Spinal cord (tissue), 10 donors: ENCODE data around the gene PRLH. TPM values are rescaled to one million over a fixed set of nuclear protein-coding genes. Genes with fewer than 3 reads are reported as not detected.

Experiments
- DNase-seq, 6 donors: peaks; one replicate each; pipeline versions ENCODE4 v3.0.0 to v3.0.0-alpha.2; 2013 to 2015; ENCODE audit warnings: low spot score in 6 of 6, low read depth in 4 of 6
- H3K27ac ChIP-seq: one replicate; pipeline ENCODE4 v1.5.1; 2013; ENCODE audit warnings: low read depth, low read length, control low read depth
- H3K27me3 ChIP-seq: one replicate; pipeline ENCODE4 v1.6.1; 2013; ENCODE audit warnings: low read length; ENCODE audit not compliant: control insufficient read depth, insufficient read depth
- H3K36me3 ChIP-seq: one replicate; pipeline ENCODE4 v1.6.1; 2013; ENCODE audit warnings: low read length; ENCODE audit not compliant: control insufficient read depth, insufficient read depth
- H3K4me1 ChIP-seq: one replicate; pipeline ENCODE4 v1.6.1; 2013; ENCODE audit warnings: low read length; ENCODE audit not compliant: control insufficient read depth, insufficient read depth
- H3K4me3 ChIP-seq: one replicate; pipeline ENCODE4 v1.5.1; 2013; ENCODE audit warnings: low read depth, low read length, control low read depth
- H3K9me3 ChIP-seq: one replicate; pipeline ENCODE4 v1.6.1; 2013; ENCODE audit warnings: low read length; ENCODE audit not compliant: control insufficient read depth, insufficient read depth
- WGBS: methylation state at CpG from one replicate; pipeline ENCODE4 v1.1.5; 2013; ENCODE audit warnings: missing lambda C conversion rate; ENCODE audit not compliant: insufficient coverage; 5-methylcytosine and 5-hydroxymethylcytosine counted together
- long read RNA-seq, 4 donors: transcript quantifications; one replicate each; lab custom pipeline, GENCODE V29; 2026
- polyA plus RNA-seq, 2 donors: library from polyadenylated mRNA; unstranded; fragments of 120-200 nt; gene quantifications; one replicate each; pipeline ENCODE4 v1.2.1, GENCODE V29; 2013; ENCODE audit not compliant: insufficient read length in 2 of 2
- total RNA-seq, 2 donors: library from RNA; depleted of rRNA in 1 of 2; stranded (reverse); fragments of 120-200 nt in 1 of 2; fragments of >200 nt in 1 of 2; gene quantifications; one replicate each; pipeline versions ENCODE4 v1.2.3 to v1.2.4, GENCODE V29; 2013 to 2014
- donor health status: healthy.

Gene PRLH
- total RNA-seq, result not detected
- not detected for polyA plus RNA-seq
- long read RNA-seq, donor 1, result 0 reads
- long read RNA-seq, donor 2, result 0 reads
- long read RNA-seq, donor 3, result 0 reads
- long read RNA-seq, donor 4, result 0 reads

DNA sequence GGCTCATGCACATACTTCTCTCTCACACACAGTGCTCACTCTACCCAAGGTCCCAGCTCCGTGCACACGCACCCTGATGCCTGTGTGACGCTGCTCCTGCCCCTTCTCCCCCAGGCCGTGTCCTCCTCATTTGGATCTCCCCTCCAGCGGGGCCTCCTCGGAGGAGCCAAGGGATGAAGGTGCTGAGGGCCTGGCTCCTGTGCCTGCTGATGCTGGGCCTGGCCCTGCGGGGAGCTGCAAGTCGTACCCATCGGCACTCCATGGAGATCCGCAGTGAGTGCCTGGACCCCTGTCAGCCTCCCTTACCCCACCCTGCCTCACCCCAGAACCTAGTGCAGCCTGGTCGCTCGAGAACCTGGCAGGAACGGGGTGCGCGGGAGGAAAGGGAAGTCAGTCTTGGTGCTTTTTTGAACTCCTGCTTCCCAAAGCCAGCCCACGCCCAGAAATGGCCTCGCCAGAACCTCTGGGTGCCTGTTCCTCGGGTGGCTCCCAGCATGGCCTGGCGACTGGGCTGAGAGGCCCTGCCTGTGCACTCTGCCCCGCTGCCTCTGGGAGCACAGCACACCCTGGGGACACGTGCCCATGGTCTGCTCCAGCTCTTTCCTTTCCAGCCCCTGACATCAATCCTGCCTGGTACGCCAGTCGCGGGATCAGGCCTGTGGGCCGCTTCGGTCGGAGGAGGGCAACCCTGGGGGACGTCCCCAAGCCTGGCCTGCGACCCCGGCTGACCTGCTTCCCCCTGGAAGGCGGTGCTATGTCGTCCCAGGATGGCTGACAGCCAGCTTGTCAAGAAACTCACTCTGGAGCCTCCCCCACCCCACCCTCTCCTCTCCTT lies at the start of gene PRLH:
Gene PRLH, plus strand, starts transcription at position 174 of the 835 bp plus-strand sequence. Its CDS starts 0 bp downstream, at position 174.
- Histone ChIP-seq H3K4me1 (peaks cover 4% of the 10 kb centered on the region), H3K9me3 (no peaks in the 10 kb centered on the region), H3K27me3 (peaks cover 5% of the 10 kb centered on the region), H3K4me3 (no peak within 1 kb of the TSS), H3K27ac (no peak within 1 kb of the TSS), H3K36me3 (no peaks in the 10 kb centered on the region)
- no peak for DNase-seq
- WGBS, result 79% methylated on average over 30 of the region's 32 CpGs

DNA sequence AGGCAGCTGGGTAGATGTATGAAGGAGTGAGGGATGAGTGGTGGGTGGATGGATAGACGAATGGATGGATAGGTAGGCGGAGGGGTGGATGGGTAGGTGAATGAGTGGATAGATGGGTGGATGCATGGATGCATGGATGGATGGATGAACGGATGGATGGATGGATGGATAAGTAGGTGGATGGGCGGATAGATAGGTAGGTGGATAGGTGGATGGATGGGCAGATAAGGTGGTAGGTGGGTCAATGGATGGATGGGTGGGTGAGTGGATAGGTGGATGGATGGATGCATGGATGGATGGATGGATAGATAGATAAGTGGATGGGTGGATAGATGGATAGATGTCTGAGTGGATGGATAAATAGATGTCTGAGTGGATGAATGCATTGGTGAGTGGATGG lies 49.2 kb upstream of the PRLH start:
- Histone ChIP-seq H3K27ac (no peak overlapping the region), H3K27me3 (no peaks in the 10 kb centered on the region), H3K36me3 (no peaks in the 10 kb centered on the region), H3K4me3 (no peak overlapping the region), H3K9me3 (no peaks in the 10 kb centered on the region), H3K4me1 (peaks cover 10% of the 10 kb centered on the region)
- no peak for DNase-seq
- WGBS, result 99% methylated on average over 4 of the region's 4 CpGs

DNA sequence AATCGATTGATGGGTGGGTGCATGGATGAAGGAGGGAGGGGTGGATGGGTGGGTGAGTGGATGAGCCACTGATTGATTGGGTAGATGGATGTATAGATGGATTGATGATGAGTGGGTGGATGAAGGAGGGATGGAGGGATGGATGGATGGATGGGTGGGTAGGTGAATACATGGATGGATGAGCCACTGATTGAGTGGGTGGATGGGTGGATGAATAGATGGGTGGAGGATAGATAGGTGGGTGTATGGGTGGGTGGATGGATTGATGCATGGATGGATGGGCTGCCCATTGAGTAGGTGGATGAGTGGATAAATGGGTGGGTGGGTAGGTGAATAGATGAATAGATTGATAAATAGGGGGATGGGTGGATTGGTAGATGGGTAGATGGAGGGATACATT lies 48.4 kb upstream of the PRLH start:
- Histone ChIP-seq H3K27me3 (no peaks in the 10 kb centered on the region), H3K27ac (no peak overlapping the region), H3K4me1 (peaks cover 2% of the 10 kb centered on the region), H3K9me3 (no peaks in the 10 kb centered on the region), H3K4me3 (no peak overlapping the region), H3K36me3 (no peaks in the 10 kb centered on the region)
- 80% methylated on average over 1 of the region's 1 CpG for WGBS
- DNase-seq, result no peak

GRCh38 chr2:237519506-237520245 lies 46.7 kb upstream of the PRLH start:
- no peaks in the 10 kb centered on the region for H3K36me3 ChIP-seq
- H3K27ac ChIP-seq, result no peak overlapping the region
- H3K27me3 ChIP-seq, result no peaks in the 10 kb centered on the region
- 80% methylated on average over 8 of the region's 14 CpGs for WGBS
- H3K4me3 ChIP-seq, result no peak overlapping the region
- no peak for DNase-seq
- no peaks in the 10 kb centered on the region for H3K4me1 ChIP-seq
- H3K9me3 ChIP-seq, result no peaks in the 10 kb centered on the region

DNA sequence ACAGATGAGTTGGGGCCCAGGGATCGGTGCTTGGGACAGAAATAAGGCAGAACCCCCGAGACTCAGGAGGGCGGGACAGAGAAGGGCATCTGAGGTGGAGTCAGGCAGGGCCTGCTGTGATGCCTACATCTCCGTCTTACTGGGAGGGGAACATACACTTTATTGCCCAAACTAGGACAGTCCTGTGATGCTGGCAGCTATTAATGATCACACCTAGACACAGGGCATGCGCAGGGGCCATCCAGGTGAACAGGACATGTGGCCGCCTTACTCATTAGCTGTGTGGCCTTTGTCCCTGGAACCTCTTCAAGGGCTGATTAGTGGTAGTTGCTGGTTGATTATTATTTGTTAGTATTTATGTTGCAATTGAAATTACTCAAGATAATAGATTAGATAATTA lies 46.1 kb upstream of the PRLH start:
- Histone ChIP-seq H3K4me1 (no peaks in the 10 kb centered on the region), H3K27ac (no peak overlapping the region), H3K27me3 (no peaks in the 10 kb centered on the region), H3K9me3 (no peaks in the 10 kb centered on the region), H3K4me3 (no peak overlapping the region), H3K36me3 (no peaks in the 10 kb centered on the region)
- no peak for DNase-seq
- 87% methylated on average over 4 of the region's 6 CpGs for WGBS

DNA sequence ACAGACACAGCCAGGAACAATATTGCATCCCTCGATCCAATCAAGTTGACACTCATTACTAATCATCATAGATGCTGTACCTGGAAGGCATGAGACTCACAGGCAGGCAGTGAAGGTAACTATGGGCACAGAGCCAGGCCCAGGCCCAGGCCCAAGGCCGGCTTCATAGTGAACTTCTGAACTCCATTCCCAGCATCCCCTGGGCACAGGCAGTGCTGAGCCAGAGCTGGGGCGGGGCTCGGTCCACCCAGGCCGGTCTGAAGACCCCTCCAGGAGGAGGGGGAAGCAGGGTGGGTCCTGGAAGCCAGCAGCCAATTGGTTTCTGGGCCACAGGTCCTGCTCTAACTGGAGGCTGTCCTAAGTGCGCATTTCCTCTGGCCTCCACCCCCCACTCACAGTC lies 41.7 kb upstream of the PRLH start:
- Histone ChIP-seq H3K27me3 (no peaks in the 10 kb centered on the region), H3K4me3 (no peak overlapping the region), H3K27ac (no peak overlapping the region), H3K9me3 (no peaks in the 10 kb centered on the region), H3K4me1 (no peaks in the 10 kb centered on the region), H3K36me3 (no peaks in the 10 kb centered on the region)
- WGBS, result 88% methylated on average over 3 of the region's 6 CpGs
- no peak for DNase-seq

GRCh38 chr2:237525559-237526157 lies 40.7 kb upstream of the PRLH start:
- Histone ChIP-seq H3K4me3 (no peak overlapping the region), H3K9me3 (no peaks in the 10 kb centered on the region), H3K36me3 (no peaks in the 10 kb centered on the region), H3K27me3 (no peaks in the 10 kb centered on the region), H3K4me1 (no peaks in the 10 kb centered on the region), H3K27ac (no peak overlapping the region)
- 93% methylated on average over 17 of the region's 17 CpGs for WGBS
- no peak for DNase-seq

GRCh38 chr2:237527233-237527632 lies 39.1 kb upstream of the PRLH start:
- no peak overlapping the region for H3K27ac ChIP-seq
- H3K4me1 ChIP-seq, result no peaks in the 10 kb centered on the region
- no peak overlapping the region for H3K4me3 ChIP-seq
- no peak for DNase-seq
- WGBS, result 90% methylated on average over 8 of the region's 11 CpGs
- no peaks in the 10 kb centered on the region for H3K9me3 ChIP-seq
- H3K27me3 ChIP-seq, result no peaks in the 10 kb centered on the region
- no peaks in the 10 kb centered on the region for H3K36me3 ChIP-seq

DNA sequence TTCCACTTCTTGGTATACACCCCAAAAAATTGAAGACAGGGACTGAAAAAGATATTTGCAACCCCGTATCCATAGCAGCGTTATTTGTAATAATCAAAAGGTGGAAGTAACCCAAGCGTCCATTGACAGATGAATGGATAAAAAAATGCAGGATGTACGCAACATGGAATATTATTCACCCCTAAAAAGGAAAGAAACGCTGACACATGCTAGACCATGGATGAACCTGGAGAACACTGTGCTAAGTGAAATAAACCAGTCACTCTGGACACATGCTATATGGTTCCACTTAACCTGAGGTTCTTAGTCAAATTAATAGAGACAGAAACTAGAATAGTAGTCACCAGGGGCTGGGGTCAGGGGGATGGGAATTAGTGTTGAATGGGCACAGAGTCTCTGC lies 38.6 kb upstream of the PRLH start:
- Histone ChIP-seq H3K4me1 (no peaks in the 10 kb centered on the region), H3K9me3 (no peaks in the 10 kb centered on the region), H3K4me3 (no peak overlapping the region), H3K27me3 (no peaks in the 10 kb centered on the region), H3K27ac (no peak overlapping the region), H3K36me3 (no peaks in the 10 kb centered on the region)
- DNase-seq, result no peak
- WGBS, result 100% methylated on average over 4 of the region's 5 CpGs
